ENCODE results near the gene LRP1.

LRP1 gene

GRCh38 chr12:57215065-57215464 lies 86.8 kb downstream of the LRP1 start:
- no peak for DNase-seq

DNA sequence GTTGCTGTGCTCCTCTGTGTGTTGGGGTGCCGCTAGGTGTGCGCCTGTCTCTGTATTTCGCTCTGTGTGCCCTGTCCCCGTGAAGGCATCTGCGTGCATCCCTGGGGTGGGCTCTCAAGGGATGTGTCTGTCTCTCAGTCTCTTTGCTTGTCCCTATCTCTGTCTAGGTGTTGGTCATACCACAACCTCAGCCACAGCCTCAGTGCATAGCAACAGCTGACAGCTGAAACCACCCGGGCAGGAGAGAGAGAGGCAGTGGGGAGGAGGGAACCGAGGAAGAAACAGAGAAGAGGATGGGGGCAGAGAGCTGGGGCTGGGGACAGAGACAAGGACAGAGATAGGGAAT lies 87.4 kb downstream of the LRP1 start:
- DNase-seq: no peak

- no peak for DNase-seq
Measured at GRCh38 chr12:57216014-57216911, 88.0 kb downstream of the LRP1 start, which contains the start of gene NXPH4. NXPH4 (plus strand) TSS chr12:57216794; CDS start chr12:57216970, 176 bp downstream.

DNA sequence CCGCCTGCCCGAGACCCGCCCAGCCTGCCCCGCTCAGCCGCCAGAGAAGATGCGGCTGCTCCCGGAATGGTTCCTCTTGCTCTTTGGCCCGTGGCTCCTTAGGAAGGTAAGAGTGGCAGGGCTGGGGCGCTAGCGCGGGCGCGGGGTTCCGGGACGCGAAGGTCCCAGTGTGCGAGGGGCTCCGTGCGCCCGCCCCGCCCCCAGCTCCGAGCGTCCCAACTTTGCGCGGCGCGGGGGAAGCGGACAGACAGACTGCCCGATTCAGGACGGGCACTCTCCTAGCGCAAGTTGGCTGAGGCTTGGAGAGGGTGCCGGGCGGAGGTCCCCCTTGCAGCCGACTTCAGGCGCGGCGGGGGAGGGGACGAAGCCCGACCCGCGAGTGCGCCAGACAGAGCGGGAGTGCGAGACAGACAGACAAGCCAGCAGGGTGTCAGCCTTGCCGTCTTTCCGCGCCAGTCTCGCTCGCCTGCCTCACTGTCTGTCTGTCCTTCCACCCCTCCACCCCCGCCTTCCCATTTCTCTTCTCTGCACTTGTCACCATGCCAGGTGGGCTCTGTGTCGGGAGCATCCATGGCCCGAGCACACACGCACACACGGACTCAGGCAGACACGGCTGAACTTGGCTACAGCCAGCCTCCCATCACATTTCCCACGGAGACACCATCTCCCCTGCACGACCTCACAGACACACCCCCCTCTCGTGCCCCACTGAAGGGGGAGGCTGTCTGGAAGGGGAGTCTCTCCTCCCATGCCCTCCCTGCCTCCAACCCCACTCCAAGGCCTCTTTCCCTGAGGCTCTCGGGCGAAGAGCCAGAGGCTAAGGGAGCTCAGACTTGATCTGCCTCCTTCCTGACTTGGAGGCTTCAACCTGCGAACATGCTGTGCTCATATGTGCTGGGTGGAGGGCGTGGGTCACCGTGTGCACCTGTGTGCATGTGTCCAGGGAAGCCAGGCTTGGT lies 88.9 kb downstream of the LRP1 start:
- DNase-seq: peak; percentile 6

DNA sequence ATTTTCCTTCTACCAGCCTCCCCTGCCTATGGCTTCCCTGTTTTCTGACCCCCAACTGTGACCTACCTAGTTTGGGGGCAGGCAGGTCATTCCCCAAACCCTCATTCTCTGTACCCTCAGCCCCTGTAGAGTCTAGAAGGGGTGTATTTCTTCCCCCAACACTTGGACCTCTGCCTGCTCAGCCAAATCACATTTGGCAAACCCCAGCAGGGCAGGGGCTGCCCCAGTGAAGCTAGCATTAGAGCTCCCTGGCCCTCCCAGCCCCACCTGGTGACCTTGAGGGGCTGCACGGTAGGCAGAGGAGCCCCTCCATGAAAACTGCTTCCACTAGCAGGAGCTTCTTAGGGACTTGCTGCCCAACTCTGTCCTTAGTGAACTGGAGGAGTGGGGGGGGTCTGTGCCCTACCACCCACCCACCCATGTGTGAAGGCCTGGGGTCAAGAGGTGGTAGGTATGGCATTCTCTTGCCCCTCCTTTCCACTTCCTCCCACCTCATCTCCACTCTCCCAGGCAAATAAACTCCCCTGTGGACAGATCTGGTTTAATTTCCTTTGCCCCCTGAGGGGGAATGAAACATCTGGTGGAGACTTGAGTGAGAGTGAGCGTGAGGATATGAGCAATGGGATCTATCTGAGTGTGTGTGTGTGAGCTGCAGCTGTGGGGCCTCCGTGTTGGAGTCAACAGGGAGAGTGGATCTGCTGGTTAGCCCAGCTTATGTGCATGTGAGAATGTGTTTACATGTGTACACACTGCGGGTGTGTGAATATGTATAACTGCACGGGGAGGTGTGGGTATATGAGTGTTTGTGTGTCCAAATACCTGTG lies 90.0 kb downstream of the LRP1 start:
- no peak for DNase-seq

- DNase-seq: no peak
Measured at GRCh38 chr12:57219205-57219992, 91.1 kb downstream of the LRP1 start.

- DNase-seq: no peak
Measured at GRCh38 chr12:57219993-57220754, 91.9 kb downstream of the LRP1 start.

DNA sequence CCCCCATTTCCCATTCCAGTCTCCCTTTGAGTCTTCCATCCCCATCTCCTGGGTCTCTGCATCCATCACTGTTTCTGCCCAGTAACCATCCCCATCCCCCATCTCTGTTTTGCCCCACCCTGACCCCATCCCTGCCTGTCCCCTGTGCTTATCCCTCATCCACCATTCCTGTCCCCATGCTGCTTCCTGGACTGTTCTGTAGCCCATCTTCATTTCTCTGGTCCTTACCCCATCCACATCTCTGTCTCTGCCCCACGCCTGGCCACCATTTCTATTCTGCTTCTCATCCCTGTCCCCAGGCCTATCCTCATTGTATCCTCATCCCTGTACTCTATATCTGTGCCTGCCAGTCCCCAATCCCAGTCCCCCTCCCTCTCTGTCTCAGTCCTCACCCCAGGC lies 92.5 kb downstream of the LRP1 start:
- no peak for DNase-seq

- no peak for DNase-seq
Measured at GRCh38 chr12:57221169-57221917, 93.1 kb downstream of the LRP1 start.

- no peak for DNase-seq
Measured at GRCh38 chr12:57222286-57223190, 94.3 kb downstream of the LRP1 start.

DNA sequence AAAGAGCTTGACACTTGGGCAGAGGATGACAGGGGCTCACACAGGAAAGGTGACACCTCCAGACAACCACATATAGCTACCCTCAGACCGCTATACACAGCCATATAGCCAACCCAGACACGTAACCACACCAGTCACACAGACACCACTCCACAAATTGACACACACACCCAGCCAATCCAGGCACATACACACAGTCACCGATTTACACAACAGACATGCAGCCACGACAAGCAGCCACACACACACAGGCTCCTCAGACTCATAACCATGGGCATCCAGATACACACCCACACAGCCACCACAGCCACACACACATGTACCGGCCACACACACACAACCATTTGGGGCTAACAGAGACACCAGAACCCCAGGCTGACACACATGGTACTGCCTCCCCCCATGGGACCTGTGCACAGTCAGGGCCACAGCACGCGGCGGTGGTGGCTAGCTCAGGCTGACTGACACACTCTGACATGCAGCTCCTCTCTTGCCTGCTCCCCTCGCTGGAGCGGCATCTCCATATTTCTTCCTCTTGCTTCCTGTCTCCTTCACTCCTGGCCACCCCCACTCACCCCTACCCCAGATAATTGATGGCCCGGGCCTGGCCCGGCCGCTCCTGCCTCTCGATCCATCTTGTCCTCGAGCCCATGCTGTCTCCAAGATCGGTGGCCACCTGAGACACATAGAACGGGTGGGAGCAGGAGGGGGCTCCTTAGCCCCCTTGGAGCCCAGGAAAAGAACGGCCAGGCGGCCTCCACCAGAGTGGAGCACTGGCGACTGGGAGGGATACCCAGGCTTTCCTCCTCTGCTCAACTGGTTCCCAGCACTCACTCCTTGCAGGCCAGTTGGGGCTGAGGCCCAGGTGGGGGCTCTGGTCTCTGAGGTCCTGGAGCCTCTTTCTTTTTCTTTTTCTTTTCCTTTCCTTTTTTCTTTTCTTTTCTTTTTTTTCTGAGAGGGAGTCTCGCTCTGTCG lies 95.2 kb downstream of the LRP1 start:
- DNase-seq: no peak

GRCh38 chr12:57224278-57224972 lies 96.1 kb downstream of the LRP1 start:
- DNase-seq: no peak

- DNase-seq: no peak
Measured at GRCh38 chr12:57224973-57225679, 96.8 kb downstream of the LRP1 start.

DNA sequence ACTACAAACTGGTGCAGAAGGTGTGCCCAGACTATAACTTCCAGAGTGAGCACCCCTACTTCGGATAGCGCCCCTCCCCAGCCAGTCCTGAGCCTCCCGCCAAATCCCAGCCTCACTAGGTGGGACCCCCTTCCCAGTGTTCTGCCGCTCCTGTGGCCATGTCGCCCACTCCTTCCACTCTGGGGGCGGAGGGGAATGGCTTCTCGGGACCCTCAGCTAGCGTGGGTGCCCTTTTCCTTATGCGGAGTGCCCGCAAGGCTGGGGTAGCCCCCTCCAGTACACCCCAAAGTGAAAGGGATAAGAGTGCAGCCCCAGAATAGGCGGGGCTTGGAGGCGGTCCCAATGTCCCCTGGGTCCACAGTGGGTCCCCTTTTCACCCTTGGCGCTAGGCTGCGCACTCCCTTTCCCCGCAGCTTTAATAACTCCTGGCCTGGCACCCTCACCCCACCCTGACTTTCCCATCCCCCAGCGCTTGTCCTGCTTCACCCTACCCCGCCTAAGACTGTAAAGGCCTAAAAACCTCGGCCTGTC lies 97.5 kb downstream of the LRP1 start:
- no peak for DNase-seq

GRCh38 chr12:57226588-57227314 lies 98.5 kb downstream of the LRP1 start:
- no peak for DNase-seq

Data from NCI-H1694 (cell line).